ENCODE results near the gene NMT2.

Gene NMT2

GRCh38 chr10:15144788-15145187 lies 23.7 kb downstream of the NMT2 start:
- TF ChIP-seq CTCF (IDR thresholded peaks at IDR 0.05; ENCODE audit: low read depth, low read length, missing control alignments): no peak
- no peak for DNase-seq (ENCODE audit: extremely low read depth, low read depth)
- H3K4me3 ChIP-seq (replicated peaks; ENCODE audit: low read depth, low read length): no peak overlapping the region

GRCh38 chr10:15141136-15142054 lies 27.1 kb downstream of the NMT2 start:
- DNase-seq (ENCODE audit: extremely low read depth, low read depth): no peak

GRCh38 chr10:15140698-15141097 lies 27.8 kb downstream of the NMT2 start:
- TF ChIP-seq CTCF (IDR thresholded peaks at IDR 0.05; ENCODE audit: low read depth, low read length, missing control alignments): no peak
- no peak overlapping the region for H3K4me3 ChIP-seq (replicated peaks; ENCODE audit: low read depth, low read length)
- no peak for DNase-seq (ENCODE audit: extremely low read depth, low read depth)

More at GRCh38 chr10:15141136-15142054, 27.1 kb downstream of the NMT2 start:
- no peak for TF ChIP-seq CTCF (IDR thresholded peaks at IDR 0.05; ENCODE audit: low read depth, low read length, missing control alignments)
- no peak overlapping the region for H3K4me3 ChIP-seq (replicated peaks; ENCODE audit: low read depth, low read length)

GRCh38 chr10:15137636-15138035 lies 30.9 kb downstream of the NMT2 start:
- no peak for DNase-seq (ENCODE audit: extremely low read depth, low read depth)
- TF ChIP-seq CTCF (IDR thresholded peaks at IDR 0.05; ENCODE audit: low read depth, low read length, missing control alignments): no peak
- no peak overlapping the region for H3K4me3 ChIP-seq (replicated peaks; ENCODE audit: low read depth, low read length)

- H3K4me3 ChIP-seq (replicated peaks; ENCODE audit: low read depth, low read length): no peak overlapping the region
- no peak for DNase-seq (ENCODE audit: extremely low read depth, low read depth)
- TF ChIP-seq CTCF (IDR thresholded peaks at IDR 0.05; ENCODE audit: low read depth, low read length, missing control alignments): no peak
Measured at GRCh38 chr10:15137036-15137359, 31.5 kb downstream of the NMT2 start.

GRCh38 chr10:15136129-15137035 lies 32.1 kb downstream of the NMT2 start:
- no peak for DNase-seq (ENCODE audit: extremely low read depth, low read depth)
- no peak for TF ChIP-seq CTCF (IDR thresholded peaks at IDR 0.05; ENCODE audit: low read depth, low read length, missing control alignments)
- H3K4me3 ChIP-seq (replicated peaks; ENCODE audit: low read depth, low read length): no peak overlapping the region
